IMR-90 (cell line): Measurements from ENCODE around the gene NGB. TPM values are rescaled to one million over a fixed set of nuclear protein-coding genes. Genes with fewer than 3 reads are reported as not detected.

Experiments
- ATAC-seq: fragments of 200-7000 bp; cut with Tn5 transposase; 2 replicates; pipeline ENCODE4 v1.9.1; 2020; ENCODE audit warnings: low read depth, mild to moderate bottlenecking, moderate library complexity
- BruUV-seq: library from RNA; stranded (reverse); fragments of 400-500 nt; replicated peaks from 2 replicates; lab custom pipeline; 2021; lab: Mats Ljungman, UMichigan
- CTCF ChIA-PET: fragments of 300-600 bp; formaldehyde crosslinking; extraction: SDS; loops from one replicate; lab custom pipeline; 2021; ENCODE audit warnings: antibody characterized with exemption; lab: Yijun Ruan, JAX
- POLR2A ChIA-PET: fragments of 300-600 bp; sonication (Branson Sonifier 250); formaldehyde crosslinking; loops from one replicate; lab custom pipeline; 2022; ENCODE audit warnings: antibody characterized with exemption; ENCODE audit not compliant: unreplicated experiment; lab: Charles Lee
- DNase-seq: peaks from one replicate; pipeline ENCODE4 v3.0.0; 2013
- H2AFZ ChIP-seq: replicated peaks from 2 replicates; pipeline ENCODE3; 2013; ENCODE audit warnings: low read length, mild to moderate bottlenecking; ENCODE audit not compliant: poor library complexity
- H2AK5ac ChIP-seq: 2 replicates; pipeline ENCODE4 v1.6.1; 2013; ENCODE audit warnings: low read depth, low read length, inconsistent platforms
- H2AK9ac ChIP-seq: replicated peaks from 2 replicates; pipeline ENCODE3; 2013; ENCODE audit warnings: mild to moderate bottlenecking, low read depth, low read length, moderate library complexity; ENCODE audit not compliant: poor library complexity
- H2BK120ac ChIP-seq: 2 replicates; pipeline ENCODE4 v1.6.1; 2013; ENCODE audit warnings: low read depth, low read length, inconsistent platforms
- H2BK15ac ChIP-seq: 3 replicates; pipeline ENCODE4 v1.6.1; 2013; ENCODE audit warnings: low read depth, low read length, inconsistent platforms
- H2BK20ac ChIP-seq: 2 replicates; pipeline ENCODE4 v1.6.1; 2013; ENCODE audit warnings: low read depth, mild to moderate bottlenecking, inconsistent platforms, low read length, moderate library complexity
- H2BK5ac ChIP-seq: 2 replicates; pipeline ENCODE4 v1.6.1; 2013; ENCODE audit warnings: mild to moderate bottlenecking, low read depth, low read length, inconsistent platforms; ENCODE audit not compliant: poor library complexity, severe bottlenecking
- H3K14ac ChIP-seq: replicated peaks from 2 replicates; pipeline ENCODE4 v1.6.1; 2013; ENCODE audit warnings: low read depth, low read length, inconsistent platforms
- H3K18ac ChIP-seq: 2 replicates; pipeline ENCODE4 v1.6.1; 2013; ENCODE audit warnings: low read depth, low read length, control low read depth
- H3K23ac ChIP-seq: 2 replicates; pipeline ENCODE4 v1.6.1; 2013; ENCODE audit warnings: low read depth, low read length, inconsistent platforms
- H3K27ac ChIP-seq: 2 replicates; pipeline ENCODE4 v1.5.1; 2013; ENCODE audit warnings: mild to moderate bottlenecking, control low read depth, low read length; ENCODE audit not compliant: insufficient read depth
- H3K27me3 ChIP-seq: 2 replicates; pipeline ENCODE4 v1.6.1; 2013; ENCODE audit warnings: low read length; ENCODE audit not compliant: control insufficient read depth, insufficient read depth
- H3K36me3 ChIP-seq: 2 replicates; pipeline ENCODE4 v1.6.1; 2013; ENCODE audit warnings: low read length, mixed read lengths; ENCODE audit not compliant: control insufficient read depth, insufficient read depth
- H3K4ac ChIP-seq: 2 replicates; pipeline ENCODE4 v1.6.1; 2013; ENCODE audit warnings: low read depth, low read length, inconsistent platforms
- H3K4me1 ChIP-seq: 2 replicates; pipeline ENCODE4 v1.6.1; 2013; ENCODE audit warnings: low read length, mixed read lengths; ENCODE audit not compliant: control insufficient read depth, insufficient read depth
- H3K4me2 ChIP-seq: 2 replicates; pipeline ENCODE4 v1.6.1; 2013; ENCODE audit warnings: low read depth, mild to moderate bottlenecking, control low read depth, low read length, moderate library complexity
- H3K4me3 ChIP-seq: 2 replicates; pipeline ENCODE4 v1.5.1; 2013; ENCODE audit warnings: low read depth, mild to moderate bottlenecking, control low read depth, low read length, moderate library complexity; ENCODE audit not compliant: insufficient read depth
- H3K56ac ChIP-seq: 2 replicates; pipeline ENCODE4 v1.6.1; 2013; ENCODE audit warnings: low read length, inconsistent platforms; ENCODE audit not compliant: insufficient read depth; ENCODE audit errors: extremely low read depth
- H3K79me1 ChIP-seq, 2 experiments: 2 replicates each; pipeline ENCODE4 v1.6.1; 2013; ENCODE audit warnings: low read length in 2 of 2, inconsistent platforms in 1 of 2, low read depth in 1 of 2
- H3K9ac ChIP-seq: 2 replicates; pipeline ENCODE4 v1.6.1; 2013; ENCODE audit warnings: low read depth, low read length, control low read depth
- H3K9me1 ChIP-seq: 2 replicates; pipeline ENCODE4 v1.6.1; 2013; ENCODE audit warnings: low read length, inconsistent platforms; ENCODE audit not compliant: insufficient read depth
- H3K9me3 ChIP-seq: 2 replicates; pipeline ENCODE4 v1.6.1; 2013; ENCODE audit warnings: low read length; ENCODE audit not compliant: control insufficient read depth, insufficient read depth
- H4K20me1 ChIP-seq: 2 replicates; pipeline ENCODE4 v1.6.1; 2013; ENCODE audit warnings: low read length, inconsistent platforms; ENCODE audit not compliant: insufficient read depth
- H4K5ac ChIP-seq: 2 replicates; pipeline ENCODE4 v1.6.1; 2013; ENCODE audit warnings: mild to moderate bottlenecking, low read depth, low read length, control low read depth
- H4K8ac ChIP-seq, 2 experiments: 2 replicates each; pipeline ENCODE4 v1.6.1; 2013; ENCODE audit warnings: low read depth in 2 of 2, low read length in 2 of 2, control low read depth in 1 of 2, inconsistent platforms in 1 of 2
- H4K91ac ChIP-seq: 2 replicates; pipeline ENCODE4 v1.6.1; 2013; ENCODE audit warnings: low read depth, low read length, inconsistent platforms; ENCODE audit not compliant: insufficient read depth
- BHLHE40 ChIP-seq: fragments of 150-350 bp; IDR thresholded peaks from 2 replicates; pipeline ENCODE4 v1.6.1; 2016; ENCODE audit warnings: mild to moderate bottlenecking, low read depth, low read length
- CEBPB ChIP-seq: IDR thresholded peaks from 2 replicates; pipeline ENCODE4 v1.6.1; 2012; ENCODE audit warnings: low read depth, low read length, improper control_type of control experiment
- CHD1 ChIP-seq: IDR thresholded peaks from 2 replicates; pipeline ENCODE4 v1.6.1; 2012; ENCODE audit warnings: low read depth, low read length, improper control_type of control experiment
- CTCF ChIP-seq: conservative IDR thresholded peaks from 2 replicates; pipeline ENCODE4 v1.5.1; 2012; ENCODE audit warnings: mild to moderate bottlenecking, low read depth, low read length, improper control_type of control experiment
- MAZ ChIP-seq: IDR thresholded peaks from 2 replicates; pipeline ENCODE4 v1.6.1; 2012; ENCODE audit warnings: low read depth, mild to moderate bottlenecking, low read length, improper control_type of control experiment, moderate library complexity, borderline replicate concordance
- MXI1 ChIP-seq: IDR thresholded peaks from 2 replicates; pipeline ENCODE4 v1.6.1; 2012; ENCODE audit warnings: low read depth, mild to moderate bottlenecking, low read length, moderate library complexity, borderline replicate concordance
- NFE2L2 ChIP-seq: fragments of 150-350 bp; IDR thresholded peaks from 2 replicates; pipeline ENCODE4 v1.6.1; 2016; ENCODE audit warnings: low read depth, mild to moderate bottlenecking, low read length
- POLR2A ChIP-seq: IDR thresholded peaks from 2 replicates; pipeline ENCODE4 v1.6.1; 2012; ENCODE audit warnings: mild to moderate bottlenecking, low read depth, low read length
- RCOR1 ChIP-seq: IDR thresholded peaks from 2 replicates; pipeline ENCODE4 v1.6.1; 2012; ENCODE audit warnings: mild to moderate bottlenecking, low read length, improper control_type of control experiment; ENCODE audit not compliant: insufficient replicate concordance
- SMC3 ChIP-seq: fragments of 150-350 bp; IDR thresholded peaks from 2 replicates; pipeline ENCODE4 v1.6.1; 2016; ENCODE audit warnings: low read depth, mild to moderate bottlenecking, antibody characterized with exemption, low read length, moderate library complexity
- WGBS, 2 experiments: methylation state at CpG; one replicate each; pipeline versions ENCODE4 v1.1.5 to v1.1.7; 2013; ENCODE audit warnings: missing lambda C conversion rate in 2 of 2; ENCODE audit not compliant: insufficient read length in 1 of 2; ENCODE audit errors: extremely low coverage in 2 of 2; 5-methylcytosine and 5-hydroxymethylcytosine counted together
- dilution Hi-C: fragments of 300-500 bp; cut with HindIII; formaldehyde crosslinking; loops from one replicate; pipeline ENCODE4 v1.14.3; 2018; ENCODE audit warnings: low sequenced_read_pairs; ENCODE audit not compliant: unreplicated experiment
- in situ Hi-C: fragments of 300-500 bp; cut with MboI; formaldehyde crosslinking; loops from 3 replicates; pipeline ENCODE4 v1.14.3; 2019; ENCODE audit warnings: low sequenced_read_pairs, inconsistent platforms, mixed read lengths
- intact Hi-C: fragments of 100-400 bp; cut with micrococcal nuclease; formaldehyde crosslinking; loops from 2 replicates; pipeline ENCODE4 v1.10.0; 2022
- polyA plus RNA-seq, 3 experiments: library from polyadenylated mRNA; depleted of rRNA; stranded (reverse); fragments of >200 nt; gene quantifications; 2 replicates each; pipeline ENCODE4 v1.2.3, GENCODE V29; 2012; ENCODE audit warnings: low replicate concordance in 1 of 3
- total RNA-seq: library from RNA; depleted of rRNA; stranded (reverse); fragments of >200 nt; gene quantifications from 2 replicates; pipeline ENCODE4 v1.2.3, GENCODE V29; 2012

NGB gene
- total and polyA plus RNA-seq, 2 of the 4 experiments (the other 2 are of a cell fraction): not detected

DNA sequence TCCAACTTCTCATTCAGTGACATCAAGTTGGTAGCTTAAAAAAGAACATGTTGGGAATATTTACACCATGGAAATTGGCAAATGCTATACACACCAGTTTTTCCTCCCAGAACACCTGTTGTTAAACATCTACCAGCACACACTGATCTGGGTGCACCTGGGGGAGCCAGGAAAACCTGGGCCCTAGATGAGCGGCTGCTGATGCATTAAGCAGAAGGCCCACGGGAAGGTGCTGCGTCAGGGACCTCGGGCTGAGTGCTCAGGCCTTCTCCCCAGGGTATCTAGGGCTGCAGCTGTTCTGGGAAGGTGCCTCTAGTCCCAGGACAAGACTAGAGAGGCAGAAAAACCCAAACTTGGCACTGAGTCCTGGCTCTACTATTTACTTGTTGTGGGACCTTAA, 2.8 kb upstream of the NGB start:
- Histone ChIP-seq H2BK5ac (no peak overlapping the region), H2AK5ac (no peak overlapping the region), H3K18ac (no peak overlapping the region), H2AFZ (no peak overlapping the region), H2BK15ac (no peak overlapping the region), H3K23ac (no peak overlapping the region), H4K91ac (no peak overlapping the region), H3K4ac (no peak overlapping the region), H2BK20ac (no peak overlapping the region), H3K4me3 (no peak overlapping the region), H3K56ac (no peak overlapping the region), H3K36me3 (peaks cover 3% of the 10 kb centered on the region; the same call in 1 of the 2 replicates), H3K4me1 (no peaks in the 10 kb centered on the region), H4K20me1 (no peaks in the 10 kb centered on the region), H3K9me1 (no peaks in the 10 kb centered on the region), H2AK9ac (no peak overlapping the region), H3K9me3 (no peaks in the 10 kb centered on the region), H3K4me2 (no peak overlapping the region), H3K9ac (no peak overlapping the region), H4K8ac (no peak overlapping the region), H3K79me1 (no peaks in the 10 kb centered on the region), H4K5ac (no peak overlapping the region), H3K27me3 (peaks cover 27% of the 10 kb centered on the region), H3K27ac (no peak overlapping the region), H3K14ac (no peak overlapping the region), H2BK120ac (no peak overlapping the region)
- dilution Hi-C loops (no loop called here), intact Hi-C loops (no loop called here), in situ Hi-C loops (no loop called here)
- ChIA-PET CTCF (interaction anchor here (1.1 kb wide), 1 partner anchor 28 kb away, joined by 3 read pairs; no protein-coding TSS in a partner anchor), POLR2A (no interaction called here)
- ATAC-seq (no peak), DNase-seq (no peak)
- no peak for TF ChIP-seq MAZ
- no peak for TF ChIP-seq CHD1
- no peak for TF ChIP-seq CEBPB
- TF ChIP-seq BHLHE40: no peak
- TF ChIP-seq NFE2L2: no peak
- TF ChIP-seq MXI1: no peak
- no peak for TF ChIP-seq POLR2A
- TF ChIP-seq SMC3: no peak
- no peak for TF ChIP-seq RCOR1
- no peak for TF ChIP-seq CTCF
- no TSS peak for BruUV-seq
- WGBS, 2 experiments: 76% methylated on average over 4 of the region's 4 CpGs; no CpG with 5 or more reads in 1 of the 2 experiments
